GM23338 (cell line): ENCODE data around the gene ZNF420. TPM values are rescaled to one million over a fixed set of nuclear protein-coding genes. Genes with fewer than 3 reads are reported as not detected.

Experiments
- ATAC-seq: fragments of 200-7000 bp; cut with Tn5 transposase; 3 replicates; pipeline ENCODE4 v1.9.1; 2020
- DNase-seq: peaks from one replicate; pipeline ENCODE4 v3.0.0-alpha.2; 2015; ENCODE audit warnings: low spot score
- H2AFZ ChIP-seq: fragments of 200-600 bp; sonication (generic); 2 replicates; pipeline ENCODE4 v1.8.0; 2016; ENCODE audit warnings: antibody characterized with exemption, mild to moderate bottlenecking, moderate library complexity
- H3F3A ChIP-seq: fragments of 200-600 bp; sonication (generic); replicated peaks from 2 replicates; pipeline ENCODE4 v1.8.0; 2017; ENCODE audit warnings: antibody characterized with exemption, mixed run types, low read depth
- H3K27ac ChIP-seq: fragments of 200-600 bp; sonication (generic); 2 replicates; pipeline ENCODE4 v1.6.1; 2016; ENCODE audit warnings: low read depth
- H3K27me3 ChIP-seq: fragments of 200-600 bp; sonication (generic); 2 replicates; pipeline ENCODE4 v1.8.0; 2016; ENCODE audit warnings: mild to moderate bottlenecking, mixed run types, moderate library complexity; ENCODE audit not compliant: insufficient read depth
- H3K36me3 ChIP-seq: fragments of 200-600 bp; sonication (generic); 2 replicates; pipeline ENCODE4 v1.8.0; 2016; ENCODE audit warnings: mild to moderate bottlenecking; ENCODE audit not compliant: insufficient read depth
- H3K4me1 ChIP-seq: fragments of 200-600 bp; sonication (generic); 2 replicates; pipeline ENCODE4 v1.8.0; 2016; ENCODE audit warnings: mild to moderate bottlenecking, moderate library complexity; ENCODE audit not compliant: insufficient read depth
- H3K4me2 ChIP-seq: fragments of 200-600 bp; sonication (generic); 2 replicates; pipeline ENCODE4 v1.7.1; 2017; ENCODE audit warnings: mixed run types
- H3K4me3 ChIP-seq: fragments of 200-600 bp; sonication (generic); 2 replicates; pipeline ENCODE4 v1.6.1; 2016; ENCODE audit warnings: mixed run types
- H3K79me2 ChIP-seq: fragments of 200-600 bp; sonication (generic); replicated peaks from 2 replicates; pipeline ENCODE4 v1.8.0; 2017; ENCODE audit warnings: mild to moderate bottlenecking; ENCODE audit not compliant: insufficient read depth
- H3K9me2 ChIP-seq: fragments of 200-600 bp; sonication (generic); 2 replicates; pipeline ENCODE4 v1.8.0; 2017; ENCODE audit not compliant: insufficient read depth
- H4K20me1 ChIP-seq: fragments of 200-600 bp; sonication (generic); replicated peaks from 2 replicates; pipeline ENCODE4 v1.8.0; 2017; ENCODE audit warnings: mild to moderate bottlenecking; ENCODE audit not compliant: insufficient read depth
- H3K27ac Mint-ChIP-seq: 2 replicates; pipeline ENCODE4 v1.8.0; 2020; ENCODE audit warnings: inconsistent platforms, mild to moderate bottlenecking, moderate library complexity, mixed read lengths
- H3K27me3 Mint-ChIP-seq: 3 replicates; pipeline ENCODE4 v1.8.0; 2022; ENCODE audit warnings: low read depth, mild to moderate bottlenecking, moderate library complexity, mixed read lengths, inconsistent platforms; ENCODE audit not compliant: insufficient read depth, poor library complexity
- H3K36me3 Mint-ChIP-seq: 3 replicates; pipeline ENCODE4 v1.8.0; 2021; ENCODE audit warnings: low read depth, mild to moderate bottlenecking, inconsistent platforms, moderate library complexity, mixed read lengths
- H3K4me1 Mint-ChIP-seq: 3 replicates; pipeline ENCODE4 v1.8.0; 2020; ENCODE audit warnings: mild to moderate bottlenecking, inconsistent platforms, mixed read lengths
- H3K4me3 Mint-ChIP-seq: 3 replicates; pipeline ENCODE4 v1.8.0; 2021; ENCODE audit warnings: moderate library complexity, mild to moderate bottlenecking, inconsistent platforms, mixed read lengths
- H3K9me3 Mint-ChIP-seq: 3 replicates; pipeline ENCODE4 v1.8.0; 2020; ENCODE audit warnings: moderate library complexity, mild to moderate bottlenecking, inconsistent platforms, mixed read lengths
- CREB1 ChIP-seq: fragments of 250-450 bp; sonication (Bioruptor Pico); IDR thresholded peaks from 2 replicates; pipeline ENCODE4 v1.5.0; 2020; ENCODE audit warnings: low read depth, mild to moderate bottlenecking, moderate library complexity
- CTCF ChIP-seq, 2 experiments: fragments of 200-600 bp in 1 of 2; sonication (generic) in 1 of 2; conservative IDR thresholded peaks; 2 replicates each; pipeline versions ENCODE4 v1.5.1 to v1.6.1; 2016 to 2017; ENCODE audit warnings: antibody characterized with exemption in 2 of 2, low read depth in 2 of 2, mild to moderate bottlenecking in 2 of 2, moderate library complexity in 1 of 2
- ETS1 ChIP-seq: IDR thresholded peaks from 2 replicates; pipeline ENCODE4 v1.6.1; 2016; ENCODE audit warnings: antibody characterized with exemption
- EZH2 ChIP-seq: fragments of 200-600 bp; sonication (generic); IDR thresholded peaks from one replicate; pipeline ENCODE4 v1.8.0; 2017; ENCODE audit warnings: antibody characterized with exemption, mild to moderate bottlenecking, low read depth; ENCODE audit not compliant: unreplicated experiment
- EZH2phosphoT487 ChIP-seq: fragments of 200-600 bp; sonication (generic); IDR thresholded peaks from one replicate; pipeline ENCODE4 v1.8.1; 2018; ENCODE audit warnings: antibody characterized with exemption; ENCODE audit not compliant: unreplicated experiment
- JUNB ChIP-seq: IDR thresholded peaks from one replicate; pipeline ENCODE4 v1.6.1; 2016; ENCODE audit warnings: antibody characterized with exemption; ENCODE audit not compliant: unreplicated experiment
- NANOG ChIP-seq: IDR thresholded peaks from 2 replicates; pipeline ENCODE4 v1.6.1; 2016; ENCODE audit warnings: antibody characterized with exemption, borderline replicate concordance
- POLR2AphosphoS5 ChIP-seq: IDR thresholded peaks from 2 replicates; pipeline ENCODE4 v1.6.1; 2016; ENCODE audit warnings: antibody characterized with exemption, low read depth
- REST ChIP-seq: IDR thresholded peaks from one replicate; pipeline ENCODE4 v1.6.1; 2018; ENCODE audit warnings: antibody characterized with exemption; ENCODE audit not compliant: unreplicated experiment
- STAT1 ChIP-seq: IDR thresholded peaks from one replicate; pipeline ENCODE4 v1.6.1; 2016; ENCODE audit warnings: antibody characterized with exemption; ENCODE audit not compliant: unreplicated experiment
- ZNF114 ChIP-seq: fragments of 250-450 bp; sonication (Bioruptor Pico); IDR thresholded peaks from 2 replicates; pipeline ENCODE4 v1.5.0; 2020; ENCODE audit warnings: mild to moderate bottlenecking, moderate library complexity
- ZNF331 ChIP-seq: fragments of 250-450 bp; sonication (Bioruptor Pico); IDR thresholded peaks from 2 replicates; pipeline ENCODE4 v1.5.0; 2020; ENCODE audit warnings: low read depth, mild to moderate bottlenecking, moderate library complexity
- ZNF462 ChIP-seq: fragments of 250-450 bp; sonication (Bioruptor Pico); IDR thresholded peaks from 2 replicates; pipeline ENCODE4 v1.5.0; 2020; ENCODE audit warnings: mild to moderate bottlenecking, moderate library complexity
- polyA plus RNA-seq: library from polyadenylated mRNA; unstranded; fragments of >200 nt; fragmentation: Nextera tagmentation; extraction: Ambion mirVana; gene quantifications from 2 replicates; pipeline ENCODE4 v1.2.1, GENCODE V29; 2016
- total RNA-seq: library from RNA; depleted of rRNA; stranded (reverse); fragments of >200 nt; shearing (Covaris generic); gene quantifications from 2 replicates; pipeline ENCODE4 v1.2.3, GENCODE V29; 2014

The ZNF420 gene
- total and polyA plus RNA-seq, 2 experiments from 2014 or later: 8.4 to 10.0 TPM

- Histone ChIP-seq H2AFZ (no peak overlapping the region), H3K36me3 (peaks cover 50% of the 10 kb centered on the region), H3K4me2 (no peak overlapping the region), H4K20me1 (no peaks in the 10 kb centered on the region), H3K79me2 (0 out of 2 replicates have a peak, but pooled peaks cover 3% of the 10 kb centered on the region), H3K4me1 (no peaks in the 10 kb centered on the region), H3K4me3 (no peak overlapping the region), H3K27ac (no peak overlapping the region), H3F3A (no peaks in the 10 kb centered on the region), H3K27me3 (no peaks in the 10 kb centered on the region), H3K9me2 (no peaks in the 10 kb centered on the region)
- no peak overlapping the region for H3K4me3 Mint-ChIP-seq
- no peak overlapping the region for H3K27ac Mint-ChIP-seq
- TF ChIP-seq ZNF331 (CRISPR knock-in tag) (no peak), ETS1 (no peak), ZNF462 (CRISPR knock-in tag) (no peak), POLR2AphosphoS5 (no peak), STAT1 (no peak), EZH2 (no peak), ZNF114 (CRISPR knock-in tag) (no peak), NANOG (no peak), JUNB (no peak), EZH2phosphoT487 (no peak), REST (no peak), CREB1 (CRISPR knock-in tag) (no peak), CTCF (conservative IDR thresholded peaks at IDR 0.05; ENCODE audit: low read depth in 2 of 2) (no peak)
- ATAC-seq (no peak), DNase-seq (no peak)
- peaks cover 68% of the 10 kb centered on the region for H3K9me3 Mint-ChIP-seq
- peaks cover 98% of the 10 kb centered on the region for H3K36me3 Mint-ChIP-seq
- H3K4me1 Mint-ChIP-seq: no peaks in the 10 kb centered on the region
- no peaks in the 10 kb centered on the region for H3K27me3 Mint-ChIP-seq
Observed at GRCh38 chr19:37165635-37166034, 87.4 kb downstream of the ZNF420 start.
